ENCODE data around the gene USP12.

USP12 gene

GRCh38 chr13:27125357-27126282 lies 46.0 kb downstream of the USP12 start:
- TF ChIP-seq GATA2 (IDR thresholded peaks at IDR 0.05; ENCODE audit: low read depth, low read length) = no peak
- no peak for TF ChIP-seq GATA3 (IDR thresholded peaks at IDR 0.05; ENCODE audit: low read depth, low read length)

GRCh38 chr13:27124571-27124970 lies 47.0 kb downstream of the USP12 start:
- TF ChIP-seq GATA3 (IDR thresholded peaks at IDR 0.05; ENCODE audit: low read depth, low read length) = no peak

- TF ChIP-seq GATA2 (IDR thresholded peaks at IDR 0.05; ENCODE audit: low read depth, low read length) (no peak), GATA3 (IDR thresholded peaks at IDR 0.05; ENCODE audit: low read depth, low read length) (no peak)
Observed at GRCh38 chr13:27122036-27122435, 49.6 kb downstream of the USP12 start.

- no peak for TF ChIP-seq GATA3 (IDR thresholded peaks at IDR 0.05; ENCODE audit: low read depth, low read length)
- no peak for TF ChIP-seq GATA2 (IDR thresholded peaks at IDR 0.05; ENCODE audit: low read depth, low read length)
Observed at GRCh38 chr13:27120811-27121210, 50.8 kb downstream of the USP12 start.

GRCh38 chr13:27120011-27120410 lies 51.6 kb downstream of the USP12 start:
- TF ChIP-seq GATA2 (IDR thresholded peaks at IDR 0.05; ENCODE audit: low read depth, low read length) (no peak), GATA3 (IDR thresholded peaks at IDR 0.05; ENCODE audit: low read depth, low read length) (no peak)

- TF ChIP-seq GATA2 (IDR thresholded peaks at IDR 0.05; ENCODE audit: low read depth, low read length) (no peak), GATA3 (IDR thresholded peaks at IDR 0.05; ENCODE audit: low read depth, low read length) (no peak)
Observed at GRCh38 chr13:27118428-27119054, 53.1 kb downstream of the USP12 start.

GRCh38 chr13:27117952-27118351 lies 53.7 kb downstream of the USP12 start:
- TF ChIP-seq GATA3 (IDR thresholded peaks at IDR 0.05; ENCODE audit: low read depth, low read length) = no peak
- TF ChIP-seq GATA2 (IDR thresholded peaks at IDR 0.05; ENCODE audit: low read depth, low read length) = no peak

- TF ChIP-seq GATA3 (IDR thresholded peaks at IDR 0.05; ENCODE audit: low read depth, low read length) (no peak), GATA2 (IDR thresholded peaks at IDR 0.05; ENCODE audit: low read depth, low read length) (no peak)
Observed at GRCh38 chr13:27117158-27117557, 54.5 kb downstream of the USP12 start.

- TF ChIP-seq GATA3 (IDR thresholded peaks at IDR 0.05; ENCODE audit: low read depth, low read length) (no peak), GATA2 (IDR thresholded peaks at IDR 0.05; ENCODE audit: low read depth, low read length) (no peak)
Observed at GRCh38 chr13:27113436-27113835, 58.2 kb downstream of the USP12 start.

GRCh38 chr13:27112006-27112405 lies 59.6 kb downstream of the USP12 start:
- no peak for TF ChIP-seq GATA3 (IDR thresholded peaks at IDR 0.05; ENCODE audit: low read depth, low read length)
- no peak for TF ChIP-seq GATA2 (IDR thresholded peaks at IDR 0.05; ENCODE audit: low read depth, low read length)

GRCh38 chr13:27110056-27110746 lies 61.4 kb downstream of the USP12 start:
- TF ChIP-seq GATA2 (IDR thresholded peaks at IDR 0.05; ENCODE audit: low read depth, low read length) (no peak), GATA3 (IDR thresholded peaks at IDR 0.05; ENCODE audit: low read depth, low read length) (no peak)

GRCh38 chr13:27106144-27106543 lies 65.5 kb downstream of the USP12 start:
- TF ChIP-seq GATA2 (IDR thresholded peaks at IDR 0.05; ENCODE audit: low read depth, low read length) (no peak), GATA3 (IDR thresholded peaks at IDR 0.05; ENCODE audit: low read depth, low read length) (no peak)

GRCh38 chr13:27104606-27105005 lies 67.0 kb downstream of the USP12 start:
- TF ChIP-seq GATA3 (IDR thresholded peaks at IDR 0.05; ENCODE audit: low read depth, low read length) (no peak), GATA2 (IDR thresholded peaks at IDR 0.05; ENCODE audit: low read depth, low read length) (no peak)

- TF ChIP-seq GATA2 (IDR thresholded peaks at IDR 0.05; ENCODE audit: low read depth, low read length) (no peak), GATA3 (IDR thresholded peaks at IDR 0.05; ENCODE audit: low read depth, low read length) (no peak)
Observed at GRCh38 chr13:27101847-27102246, 69.8 kb downstream of the USP12 start.
